NCI-H2227 (cell line): ENCODE data around the gene STK32B.

Experiments
- DNase-seq: peaks from one replicate; lab custom pipeline; 2025; ENCODE audit not compliant: unreplicated experiment; lab: John Stamatoyannopoulos, UW

STK32B gene

DNA sequence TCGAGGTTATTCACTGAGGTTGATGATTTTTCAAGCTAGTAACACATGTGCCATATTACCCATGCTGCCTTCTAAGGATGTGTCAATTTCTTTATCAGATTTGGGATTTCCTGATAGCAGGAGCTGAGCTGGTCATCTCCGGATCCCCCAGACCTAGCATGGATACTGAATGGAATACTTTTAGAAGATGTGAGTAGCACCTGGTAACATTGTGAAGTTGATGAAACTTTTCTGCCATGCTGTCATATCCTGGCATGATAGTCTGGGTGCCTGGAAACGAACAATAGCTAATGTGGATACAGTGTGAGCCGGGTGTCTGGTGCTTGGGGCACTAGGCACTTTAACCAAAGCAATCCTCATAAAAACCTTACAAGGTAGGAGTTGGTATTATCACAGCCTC lies 21.1 kb upstream of the STK32B start:
- no peak for DNase-seq

DNA sequence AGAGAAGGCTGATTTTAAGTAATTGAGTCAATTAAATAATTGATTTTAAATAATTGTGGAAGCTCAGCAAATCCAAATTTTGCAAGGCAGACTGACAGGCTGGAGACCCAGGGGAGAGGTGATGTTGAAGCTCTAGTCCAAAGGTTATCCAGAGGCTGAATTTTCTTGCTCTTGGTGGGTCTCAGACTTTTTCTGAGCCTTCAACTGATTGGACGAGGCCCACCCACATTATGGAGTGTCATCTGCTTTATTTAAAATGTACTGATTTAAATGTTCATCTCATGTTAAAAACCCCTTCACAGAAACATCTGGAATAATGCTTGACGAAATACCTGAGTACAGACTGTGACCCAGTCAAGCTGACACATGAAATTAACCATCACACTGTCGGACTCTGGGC lies 20.4 kb upstream of the STK32B start:
- DNase-seq = no peak

DNA sequence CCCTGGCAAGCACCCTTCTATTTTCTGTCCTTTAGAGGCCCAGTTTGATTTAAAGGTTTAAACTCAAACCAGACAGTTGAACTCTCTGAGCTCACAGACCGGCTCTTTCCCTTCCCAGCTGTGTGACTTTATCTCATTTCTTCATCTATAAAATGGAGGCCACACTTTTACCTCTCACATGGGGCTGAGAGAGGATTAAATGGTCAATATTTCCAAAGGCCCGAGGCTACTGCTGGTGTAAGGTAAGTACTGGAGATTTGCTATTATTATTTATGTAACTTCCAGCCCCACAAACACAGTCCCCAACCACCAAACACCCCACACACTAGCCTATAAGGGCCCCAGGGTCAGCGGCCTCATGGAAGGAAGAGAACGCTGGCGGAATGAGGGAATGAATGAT lies 18.5 kb upstream of the STK32B start:
- DNase-seq = no peak

DNA sequence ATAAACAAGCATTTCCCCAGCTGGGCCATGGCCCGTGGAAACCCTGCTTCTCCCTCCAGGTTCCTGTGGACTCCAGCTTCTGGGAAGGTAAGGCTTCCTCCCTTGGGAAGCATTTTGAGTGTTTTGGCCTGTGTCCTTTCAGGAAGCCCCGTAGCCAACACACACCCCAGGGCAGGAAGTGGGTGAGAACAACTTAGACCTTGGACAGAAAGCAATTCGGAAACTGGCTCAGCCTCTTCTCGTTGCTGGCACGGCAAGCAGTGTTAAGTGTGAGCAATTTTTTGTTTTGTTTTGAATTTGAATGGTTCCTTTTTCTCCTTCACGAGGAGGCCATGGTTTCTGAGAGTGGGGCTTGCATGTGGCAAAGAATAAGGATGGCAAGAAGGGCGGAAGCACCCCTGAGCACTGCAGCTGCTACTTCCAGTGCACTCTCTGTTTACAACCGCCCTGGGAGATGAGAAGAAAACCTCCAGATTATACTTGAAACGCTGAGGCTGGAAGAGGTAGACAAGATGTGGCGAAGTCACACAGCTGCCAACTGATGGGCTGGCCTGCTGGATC lies 17.9 kb upstream of the STK32B start:
- DNase-seq = no peak

DNA sequence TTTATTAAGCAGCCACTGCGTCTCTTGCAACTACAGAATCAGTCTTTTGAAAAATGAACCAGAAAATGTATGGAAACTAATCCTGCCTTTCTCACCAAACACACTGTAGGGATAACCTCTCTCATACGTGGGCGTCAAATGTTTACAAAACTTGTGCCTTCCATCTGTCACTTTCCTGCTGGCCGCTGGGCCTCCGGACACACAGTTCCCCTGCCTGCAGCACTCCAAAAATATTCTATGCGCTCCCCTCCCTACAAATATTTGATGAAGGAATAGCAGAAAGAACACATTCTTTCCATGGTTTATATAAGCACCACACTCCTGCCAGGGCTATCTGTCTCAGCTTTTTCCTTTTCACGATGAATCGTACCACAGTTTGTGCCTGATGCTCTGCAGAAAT lies 17.1 kb upstream of the STK32B start:
- DNase-seq = no peak

DNA sequence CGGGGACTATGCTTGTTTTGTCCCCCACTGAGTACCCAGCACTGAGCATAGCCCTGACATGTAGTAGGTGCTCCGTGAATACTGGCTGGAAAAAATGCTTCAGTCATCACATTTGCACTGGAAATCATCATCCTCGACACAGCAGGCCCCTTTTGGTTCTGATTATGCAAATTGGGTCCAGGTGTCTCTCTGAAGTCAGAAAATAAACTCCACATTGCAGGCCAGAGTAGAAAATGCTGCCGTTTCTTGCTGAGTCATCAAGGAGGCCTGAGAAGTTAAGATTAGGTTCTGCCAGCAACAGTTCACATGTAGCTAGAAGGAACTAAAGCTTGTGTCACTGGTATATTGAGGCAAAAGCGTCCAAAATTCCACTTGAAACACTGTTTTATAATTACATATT lies 15.0 kb upstream of the STK32B start:
- no peak for DNase-seq

DNA sequence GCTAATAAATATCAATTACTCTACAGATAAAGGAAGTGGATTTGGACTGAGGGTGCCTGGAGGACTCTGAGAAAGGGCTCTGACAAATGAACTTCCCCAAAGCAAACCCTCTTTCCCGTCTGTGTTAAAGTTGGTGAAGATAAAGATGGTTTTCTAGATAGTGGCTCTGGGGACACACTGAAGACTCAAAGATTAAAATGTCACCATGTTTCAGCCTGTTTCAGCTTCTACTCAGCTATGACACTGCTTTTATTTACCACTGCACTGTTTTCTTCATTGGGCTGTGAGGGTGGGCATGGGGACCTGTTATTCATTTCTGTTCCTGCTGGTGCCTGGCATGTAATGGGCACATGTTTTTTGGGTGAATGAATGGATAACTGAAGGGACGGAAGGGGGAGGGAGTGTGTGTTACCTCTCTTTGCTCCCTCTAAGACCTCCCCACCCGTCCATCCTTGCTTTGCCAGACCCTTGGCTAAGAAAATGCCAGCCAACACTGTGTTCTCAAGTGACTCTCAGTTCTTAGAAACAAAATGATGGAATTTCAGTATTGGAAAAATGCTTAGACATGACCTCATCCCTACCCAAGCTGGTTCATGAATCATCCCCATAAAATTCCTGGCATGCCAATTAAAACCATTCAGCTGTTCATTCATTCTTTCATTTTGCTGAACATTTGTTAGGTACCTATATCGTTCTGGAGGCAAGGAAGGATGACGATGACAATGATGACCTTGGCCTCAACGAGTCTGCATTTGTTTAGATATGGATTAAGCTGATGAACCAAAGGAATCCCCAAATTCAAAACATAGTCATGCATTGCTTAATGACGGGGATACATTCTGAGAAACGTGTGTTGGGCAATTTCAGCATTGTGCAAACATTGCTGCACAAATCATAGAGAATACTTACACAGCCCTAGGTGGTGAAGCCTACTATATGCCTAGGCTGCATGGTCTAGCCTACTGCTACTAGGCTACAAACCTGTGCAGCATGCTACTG lies 13.4 kb upstream of the STK32B start:
- DNase-seq = no peak

DNA sequence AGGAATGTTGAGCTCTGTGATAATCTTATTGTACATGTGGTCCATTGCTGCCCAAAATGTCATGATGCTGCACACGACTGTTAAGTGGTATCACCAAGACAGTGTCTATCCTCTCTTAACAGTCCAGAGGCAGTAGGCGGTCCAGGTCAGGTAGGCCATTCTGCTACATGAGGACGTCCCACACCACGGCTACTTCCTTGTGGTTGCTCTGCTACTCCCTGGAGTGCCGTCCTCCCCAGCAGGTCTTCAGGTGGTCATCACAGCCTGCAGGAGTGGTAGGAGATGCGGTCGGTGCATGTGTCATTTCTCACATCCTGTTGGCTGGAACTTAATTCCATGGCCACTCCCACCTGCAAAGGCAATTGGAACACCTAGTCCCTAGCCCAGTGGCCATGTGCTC lies 11.5 kb upstream of the STK32B start:
- no peak for DNase-seq

DNA sequence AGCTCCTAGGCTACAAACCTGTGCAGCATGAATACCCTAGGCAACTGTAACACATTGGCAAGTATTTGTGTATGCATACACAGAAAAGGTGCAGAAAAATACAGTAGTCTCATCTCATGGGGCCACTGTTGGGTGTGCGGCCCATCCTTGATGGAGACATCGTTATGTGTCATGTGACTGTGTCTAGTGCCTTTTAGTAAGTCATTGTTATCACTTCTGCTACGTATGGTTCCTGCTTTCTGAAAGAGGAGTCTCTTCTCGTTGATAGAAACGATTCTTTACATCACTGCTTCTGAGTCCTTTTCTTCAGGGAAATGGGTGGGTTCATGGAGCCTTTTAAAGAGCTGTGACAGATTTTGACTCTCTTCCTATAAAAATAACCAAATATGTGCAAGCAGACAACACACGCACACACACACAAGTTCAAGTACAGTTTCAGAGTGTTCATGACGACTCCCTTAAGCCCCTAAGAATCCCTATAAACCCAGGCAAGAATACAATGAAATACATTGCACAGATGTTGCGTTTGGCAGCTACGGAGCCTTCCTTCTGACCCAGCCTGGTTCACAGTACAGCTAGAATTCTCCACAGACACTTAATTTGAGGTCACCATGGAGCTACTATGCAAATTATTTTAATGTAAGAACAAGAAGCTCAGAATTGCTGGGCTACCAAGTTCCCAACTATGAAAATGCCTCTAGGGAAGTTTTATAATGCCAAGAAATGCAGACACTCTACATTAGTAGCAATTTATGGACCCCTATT lies 10.2 kb upstream of the STK32B start:
- peak; percentile 3 for DNase-seq

DNA sequence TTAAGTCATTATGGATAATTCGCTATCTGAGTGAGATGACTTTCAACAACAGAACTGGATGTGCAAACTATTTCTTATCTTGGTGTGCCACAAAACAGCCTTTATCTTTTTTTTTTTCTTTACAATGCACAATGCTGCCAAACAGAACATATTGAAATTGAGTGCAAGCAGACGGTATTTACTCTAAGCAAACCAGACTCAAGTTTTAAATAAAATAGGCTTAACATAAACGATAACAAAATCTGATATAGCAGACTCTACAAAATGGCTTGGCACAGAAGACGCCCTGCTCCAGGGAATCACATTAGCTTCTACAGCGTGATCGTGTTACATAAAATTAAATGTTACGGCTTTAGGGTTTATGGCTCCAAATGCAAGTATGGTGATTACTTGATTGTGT lies 9.6 kb upstream of the STK32B start:
- DNase-seq = no peak

DNA sequence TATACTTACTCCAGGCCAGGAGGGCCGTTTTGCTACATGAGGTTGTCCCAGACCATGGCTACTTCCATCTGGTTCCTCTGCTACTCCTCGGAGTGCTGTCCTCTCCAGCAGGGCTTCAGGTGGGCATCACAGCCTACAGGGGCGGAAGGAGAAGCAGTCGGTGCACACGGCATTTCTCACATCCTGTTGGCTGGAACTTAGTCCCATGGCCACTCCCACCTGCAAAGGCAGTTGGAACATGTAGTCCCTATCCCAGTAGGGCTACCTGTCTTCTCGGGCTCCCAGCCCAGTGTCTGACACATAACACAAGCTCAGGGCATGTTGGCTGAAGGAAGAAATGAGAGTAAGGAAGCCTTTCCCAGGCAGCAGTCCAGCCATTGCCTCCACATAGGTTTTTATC lies 7.7 kb upstream of the STK32B start:
- DNase-seq = no peak

DNA sequence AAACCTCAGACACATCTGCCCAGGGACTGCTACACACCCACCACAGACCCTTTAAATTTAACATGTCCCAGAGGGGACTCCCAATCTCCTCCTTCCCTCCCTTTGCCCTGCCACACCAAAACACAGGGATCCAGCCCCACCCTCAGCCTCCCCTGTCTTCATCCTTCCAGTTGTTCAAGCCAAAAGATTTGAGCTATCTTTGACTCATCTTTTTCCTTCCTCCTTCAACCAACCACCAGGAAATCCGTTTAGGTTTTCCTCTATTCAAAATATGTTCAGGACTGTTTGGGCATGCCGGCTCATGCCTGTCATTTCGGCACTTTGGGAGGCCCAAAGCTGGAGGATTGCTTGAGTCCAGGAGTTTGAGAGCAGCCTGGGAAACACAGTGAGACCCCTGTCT lies 6.9 kb upstream of the STK32B start:
- DNase-seq = no peak

DNA sequence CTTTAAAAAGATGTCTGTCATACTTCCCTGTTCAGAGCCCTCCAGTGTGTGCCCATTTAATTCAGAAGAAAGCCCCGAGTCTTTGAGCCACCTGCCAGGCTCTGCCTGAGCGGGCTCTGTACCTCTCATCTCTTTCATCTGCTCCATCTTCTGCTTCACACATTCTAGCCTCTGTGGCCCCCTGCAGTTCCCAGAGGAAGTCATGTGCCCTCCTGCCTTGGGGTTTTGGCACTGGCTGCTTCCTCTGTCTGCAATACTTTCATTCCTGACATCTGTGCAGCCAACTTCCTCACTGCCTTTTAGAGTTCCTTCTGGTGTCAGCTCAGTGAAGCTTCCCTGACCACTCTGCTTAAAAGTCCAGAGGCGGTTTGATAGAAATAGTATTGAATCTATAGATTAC lies 6.2 kb upstream of the STK32B start:
- no peak for DNase-seq

DNA sequence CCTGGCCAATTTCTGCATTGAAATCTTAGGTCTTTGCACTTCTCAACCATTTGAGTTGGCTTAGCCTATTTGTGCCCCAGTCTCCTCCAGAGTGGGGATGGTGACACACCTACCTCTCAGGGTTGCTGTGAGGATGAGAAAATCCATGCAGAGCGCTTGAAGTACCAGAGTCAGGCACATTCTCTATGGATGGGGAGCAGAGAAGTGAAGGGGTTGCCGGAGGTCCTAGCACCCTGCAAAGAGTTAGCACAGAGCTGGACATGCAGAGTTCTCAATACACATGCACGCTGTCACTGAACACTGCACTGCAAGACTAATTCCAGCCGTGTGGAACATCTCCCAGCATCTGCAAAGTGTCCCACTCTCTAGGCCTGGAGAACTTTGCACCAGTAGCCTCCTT lies 2.6 kb upstream of the STK32B start:
- DNase-seq = no peak

DNA sequence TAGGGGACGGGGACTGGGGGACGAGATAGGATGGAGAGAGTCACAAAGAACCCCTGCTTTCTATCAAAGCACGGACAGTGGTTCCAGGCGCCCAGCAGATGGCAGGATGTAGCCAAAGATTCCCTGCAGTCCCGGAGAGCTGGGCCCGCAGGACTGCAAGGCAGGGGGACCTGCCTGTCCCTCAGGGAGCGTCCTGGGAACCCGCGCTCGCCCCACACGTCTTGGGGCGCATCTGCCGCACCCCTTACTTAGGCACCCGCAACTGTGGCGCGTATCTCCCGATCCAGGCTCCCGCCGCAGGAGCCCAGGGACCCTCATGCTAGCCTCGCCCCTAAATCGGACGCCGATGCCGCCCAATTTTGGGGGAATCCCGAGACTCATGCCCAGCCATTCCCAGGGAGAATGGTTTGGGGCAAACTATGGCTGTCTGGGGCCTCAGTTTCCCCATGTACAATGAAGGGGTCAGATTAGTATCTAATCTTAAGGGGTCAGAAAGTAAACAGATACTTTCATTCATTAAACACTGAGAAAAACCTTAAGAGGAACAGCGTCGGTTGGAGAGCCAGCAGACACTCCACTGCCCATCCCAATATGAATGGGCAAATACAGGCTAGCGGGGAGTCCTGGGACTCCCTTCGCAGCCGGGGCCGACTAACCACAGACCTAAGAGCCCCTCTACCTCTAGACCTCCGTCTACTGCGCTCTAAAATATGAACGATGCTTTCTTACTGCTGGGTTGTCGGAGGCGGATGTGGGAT lies 581 bp upstream of the STK32B start:
- DNase-seq = peak; percentile 82

DNA sequence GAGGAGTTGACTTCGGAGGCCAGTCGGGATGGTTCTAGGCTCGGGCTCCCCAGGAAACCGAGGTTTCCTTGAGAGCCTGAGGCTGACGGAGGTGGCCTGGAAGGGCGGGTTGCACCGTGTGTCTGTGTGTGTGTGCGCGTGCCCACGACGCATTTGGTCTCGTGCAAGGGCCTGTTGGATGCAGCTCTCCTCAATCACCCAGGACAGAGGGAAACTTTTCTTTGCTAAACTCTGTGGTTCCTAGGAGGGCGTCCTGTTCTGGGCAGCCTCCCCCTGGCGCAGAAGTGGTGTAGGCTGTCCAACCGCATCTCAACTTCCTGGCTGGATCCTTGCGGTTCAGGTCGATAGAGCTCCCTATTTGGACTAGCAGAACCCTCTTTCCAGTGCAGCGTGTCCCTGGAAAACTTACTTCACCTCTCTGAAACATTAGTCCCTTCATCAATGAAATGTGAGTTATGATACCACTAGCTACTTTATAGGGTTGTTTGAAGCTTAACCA lies 973 bp downstream of the STK32B start:
- no peak for DNase-seq

DNA sequence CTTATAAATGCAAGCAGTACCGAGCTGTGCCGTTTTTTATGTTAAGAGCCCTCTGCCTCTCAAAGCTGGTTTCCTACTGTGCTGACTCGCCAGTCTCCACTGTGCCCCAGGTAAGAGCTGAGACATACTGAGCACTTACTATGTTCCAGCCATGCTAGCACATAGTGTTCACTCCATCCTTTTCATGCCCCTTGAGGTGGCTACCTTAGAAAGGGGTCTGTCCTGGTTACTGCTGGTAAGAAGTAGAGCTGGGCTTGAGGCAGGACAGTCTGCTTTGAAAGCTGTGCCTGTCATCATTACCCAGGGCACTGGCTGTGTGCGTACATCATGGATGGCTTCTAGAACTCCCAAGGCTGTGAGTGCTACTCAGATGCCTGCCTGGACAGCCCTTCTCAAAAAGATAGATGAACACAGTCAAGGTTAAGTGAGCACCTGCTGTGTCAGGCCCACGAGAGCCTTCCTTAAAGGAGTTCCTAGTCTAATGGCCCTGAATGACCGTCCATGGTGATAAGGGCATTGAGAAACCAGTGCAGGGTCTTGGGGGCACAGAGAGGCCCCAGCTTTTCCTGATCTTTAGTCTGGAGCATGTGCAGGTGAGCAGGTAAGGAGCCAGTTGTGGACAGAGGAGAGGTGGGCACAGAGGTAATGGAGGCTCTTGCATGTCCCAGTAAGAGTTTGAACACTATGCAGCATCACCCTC lies 1.6 kb downstream of the STK32B start:
- peak; percentile 5 for DNase-seq

DNA sequence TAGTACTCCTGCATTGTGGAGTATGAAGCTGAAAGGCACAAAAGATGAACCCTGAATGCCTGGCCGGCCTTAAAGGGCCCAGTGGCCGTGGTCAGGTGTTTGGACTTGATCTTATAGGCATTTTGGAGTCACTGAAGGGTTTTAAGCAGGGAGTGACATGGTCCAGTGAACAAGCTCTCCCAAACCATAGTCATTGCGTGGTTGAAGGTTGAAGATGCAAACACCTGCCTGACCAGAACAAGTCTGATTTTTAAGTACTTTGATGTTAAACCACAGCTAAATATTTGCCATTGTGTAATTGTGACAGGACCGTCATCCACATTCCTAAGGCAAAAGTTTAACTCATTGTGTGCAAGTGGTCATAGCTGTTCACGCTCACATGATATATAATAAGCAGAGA lies 3.3 kb downstream of the STK32B start:
- DNase-seq = no peak

DNA sequence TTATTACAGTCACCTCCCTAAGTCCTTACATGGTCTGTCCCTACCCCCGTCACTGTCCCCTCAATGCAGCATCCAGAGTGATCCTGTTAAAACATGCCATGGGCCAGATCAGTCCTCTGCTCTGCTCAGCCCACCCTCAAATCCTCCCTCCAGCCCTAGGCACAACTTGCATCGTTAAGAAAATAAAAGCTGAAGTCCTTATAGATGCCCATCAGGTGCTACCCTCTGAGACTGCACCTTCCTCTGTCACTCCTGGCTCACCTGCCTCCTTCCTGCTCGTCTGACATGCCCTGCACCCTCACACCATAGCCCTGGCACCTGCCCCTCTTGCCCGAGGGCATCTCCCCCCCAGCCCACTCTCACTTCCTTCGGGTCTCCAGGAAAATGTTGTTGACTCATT lies 4.1 kb downstream of the STK32B start:
- DNase-seq = no peak

DNA sequence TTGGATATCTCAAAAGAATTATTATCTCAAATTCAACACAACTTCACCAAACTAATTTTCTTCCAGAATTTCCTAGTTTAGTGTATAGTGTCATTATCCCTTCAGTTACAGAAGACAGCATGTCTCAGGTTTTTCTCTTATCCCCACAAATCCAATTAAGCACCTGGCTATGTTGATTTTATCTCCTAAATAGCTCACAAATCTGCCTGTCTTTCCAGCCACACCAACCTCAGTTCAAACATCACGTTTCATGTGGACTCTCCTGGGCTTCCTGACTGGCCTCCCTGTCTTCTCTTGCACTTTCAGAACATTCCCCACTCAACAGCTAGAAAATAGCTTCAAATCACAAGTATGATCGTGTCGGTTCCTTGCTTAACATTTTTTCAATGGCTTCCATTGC lies 14.8 kb downstream of the STK32B start:
- DNase-seq = no peak
